NOMO-1 treated with dmso at 0.1 percent for 144 hours (cell line): ENCODE measurements around the gene TMEM119.
A peak's percentile ranks its signal among the peaks of the same experiment; 100 is the strongest.
"Not testable (repeated sequence)": the region's sequence is repeated elsewhere in the genome, so short reads cannot be mapped to it uniquely, and the experiment has no call there.

Experiments
- DNase-seq: peaks from one replicate; lab custom pipeline; 2025; ENCODE audit not compliant: unreplicated experiment; lab: John Stamatoyannopoulos, UW

TMEM119 gene

GRCh38 chr12:108635201-108635996 is 37.5 kb upstream of the TMEM119 start:
- DNase-seq = peak; percentile 86

DNA sequence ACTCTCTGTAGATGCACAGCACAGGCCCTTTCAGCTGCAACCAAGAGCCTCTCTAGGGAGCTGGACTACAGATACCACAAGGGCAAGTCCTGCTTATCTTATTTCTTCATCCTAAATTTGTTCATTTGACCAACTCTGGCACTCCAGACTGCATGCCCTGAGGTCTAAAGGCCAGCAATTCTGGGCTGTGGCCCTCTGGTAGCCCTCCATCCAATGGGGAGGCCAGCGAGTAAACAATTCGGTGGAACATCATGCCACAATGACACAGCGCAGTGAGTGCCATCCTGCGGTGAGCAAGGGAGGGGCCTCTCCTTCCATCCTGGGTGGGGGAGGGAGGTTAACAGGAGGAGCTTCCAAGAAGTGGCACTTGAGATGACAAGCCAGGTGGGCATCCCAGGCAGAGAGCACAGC is 36.5 kb upstream of the TMEM119 start:
- peak; percentile 29 for DNase-seq

- peak; percentile 93 for DNase-seq
Measured at GRCh38 chr12:108633534-108634248, 35.8 kb upstream of the TMEM119 start, which contains the start of gene SELPLG. SELPLG (minus strand) TSS chr12:108633894; CDS start chr12:108624307, 9,587 bp downstream.

DNA sequence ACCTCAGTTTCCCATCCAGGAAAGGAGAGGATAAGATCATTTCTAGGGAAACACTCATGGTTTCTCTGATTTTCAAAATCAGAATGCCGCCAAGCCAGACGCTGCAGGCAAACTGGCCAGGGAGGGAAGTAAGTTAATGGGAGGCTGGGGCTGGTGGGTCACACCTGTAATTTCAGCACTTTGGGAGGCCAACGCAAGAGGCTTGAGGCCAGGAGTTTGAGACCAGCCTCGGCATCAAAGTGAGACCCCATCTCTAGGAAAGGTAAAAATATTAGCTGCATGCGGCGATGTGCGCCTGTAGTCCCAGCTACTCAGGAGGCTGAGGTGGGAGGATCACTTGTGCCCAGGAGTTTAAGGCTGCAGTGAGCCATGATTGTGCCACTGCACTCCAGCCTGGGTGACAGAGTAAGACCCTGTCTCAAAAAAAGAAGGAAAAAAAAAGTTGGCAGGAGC is 35.2 kb upstream of the TMEM119 start:
- DNase-seq = no peak

DNA sequence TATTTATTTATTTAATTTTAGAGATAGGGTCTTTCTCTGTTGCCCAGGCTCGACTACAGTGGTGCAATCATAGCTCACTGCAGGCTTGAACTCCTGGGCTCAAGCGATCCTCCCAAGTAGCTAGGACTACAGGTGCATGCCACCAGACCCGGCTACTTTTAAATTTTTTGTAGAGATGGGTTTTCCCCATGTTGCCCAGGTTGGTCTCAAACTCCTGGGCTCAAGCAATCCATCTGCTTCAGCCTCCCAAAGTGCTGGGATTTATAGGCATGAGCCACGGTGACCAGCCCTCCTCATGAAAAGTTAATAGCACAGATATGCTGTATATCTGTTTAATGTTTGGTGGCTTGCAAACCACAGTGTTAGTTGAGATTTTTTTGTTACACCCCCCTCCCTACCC is 33.4 kb upstream of the TMEM119 start:
- not testable (repeated sequence) for DNase-seq

GRCh38 chr12:108630481-108631207 is 32.8 kb upstream of the TMEM119 start:
- DNase-seq = no peak

DNA sequence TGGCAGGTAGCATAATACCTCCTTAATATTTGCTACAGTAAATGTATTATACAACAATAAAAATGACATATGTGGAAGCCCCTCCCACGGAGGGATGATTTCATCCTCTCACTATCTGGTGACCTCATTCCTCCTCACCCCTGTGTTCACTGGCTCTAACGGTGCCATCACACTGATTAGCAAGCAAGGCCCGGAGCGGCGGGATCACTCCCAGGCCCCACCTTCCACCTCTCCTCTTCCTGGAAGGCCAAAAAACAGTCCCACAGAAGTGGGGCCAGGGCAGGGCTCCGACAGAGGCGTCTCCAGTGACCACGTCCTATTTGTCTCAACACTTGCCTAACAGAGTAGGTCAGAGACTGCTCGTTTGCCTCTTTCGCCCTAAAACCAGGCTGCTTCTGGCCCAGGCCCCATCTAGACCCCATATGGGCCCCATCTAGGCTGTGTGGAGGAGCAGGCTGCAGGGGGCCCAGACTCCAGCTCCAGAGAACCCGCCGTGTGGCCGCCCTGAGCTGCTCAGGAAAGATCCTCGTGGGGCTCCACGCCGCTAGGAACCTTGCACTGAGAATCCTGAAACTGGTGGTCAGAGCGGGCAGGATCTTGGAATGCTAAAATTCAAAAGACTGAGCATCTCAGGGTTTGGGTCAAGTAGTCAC is 32.1 kb upstream of the TMEM119 start:
- DNase-seq = no peak

- DNase-seq = no peak
Measured at GRCh38 chr12:108629151-108629550, 31.3 kb upstream of the TMEM119 start.

- no peak for DNase-seq
Measured at GRCh38 chr12:108627134-108627920, 29.4 kb upstream of the TMEM119 start.

DNA sequence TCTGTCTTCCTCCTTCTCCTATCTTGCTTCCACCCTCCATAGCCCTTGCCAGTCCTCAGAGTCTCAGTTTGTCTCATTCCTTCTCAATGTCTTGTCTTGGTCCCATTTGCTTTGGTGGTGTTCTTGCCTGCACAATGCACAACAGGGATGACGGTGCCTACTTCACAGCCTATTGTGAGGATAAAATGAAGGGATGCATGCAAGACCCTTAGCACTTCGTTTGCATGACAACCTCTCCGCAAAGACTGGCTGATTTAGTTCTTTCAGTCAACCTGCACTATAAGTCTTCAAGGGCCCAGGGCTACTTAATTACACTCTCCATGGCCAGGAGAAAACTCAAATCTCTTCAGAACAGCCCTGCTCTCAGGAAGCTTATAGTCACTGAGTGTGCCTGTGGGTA is 27.3 kb upstream of the TMEM119 start:
- no peak for DNase-seq

DNA sequence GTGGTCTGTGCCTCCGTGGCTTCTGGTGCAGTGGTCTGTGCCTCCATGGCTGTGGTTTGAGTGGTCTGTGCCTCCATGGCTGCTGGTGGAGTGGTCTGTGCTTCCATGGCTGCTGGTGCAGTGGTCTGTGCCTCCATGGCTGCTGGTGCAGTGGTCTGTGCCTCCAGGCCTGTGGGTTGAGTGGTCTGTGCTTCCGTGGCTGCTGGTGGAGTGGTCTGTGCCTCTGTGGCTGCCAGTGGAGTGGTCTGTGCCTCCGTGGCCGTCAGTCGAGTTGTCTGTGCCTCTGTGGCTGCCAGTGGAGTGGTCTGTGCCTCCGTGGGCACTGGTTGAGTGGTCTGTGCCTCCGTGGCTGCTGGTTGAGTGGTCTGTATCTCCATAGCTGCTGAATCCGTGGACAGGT is 25.7 kb upstream of the TMEM119 start:
- no peak for DNase-seq

DNA sequence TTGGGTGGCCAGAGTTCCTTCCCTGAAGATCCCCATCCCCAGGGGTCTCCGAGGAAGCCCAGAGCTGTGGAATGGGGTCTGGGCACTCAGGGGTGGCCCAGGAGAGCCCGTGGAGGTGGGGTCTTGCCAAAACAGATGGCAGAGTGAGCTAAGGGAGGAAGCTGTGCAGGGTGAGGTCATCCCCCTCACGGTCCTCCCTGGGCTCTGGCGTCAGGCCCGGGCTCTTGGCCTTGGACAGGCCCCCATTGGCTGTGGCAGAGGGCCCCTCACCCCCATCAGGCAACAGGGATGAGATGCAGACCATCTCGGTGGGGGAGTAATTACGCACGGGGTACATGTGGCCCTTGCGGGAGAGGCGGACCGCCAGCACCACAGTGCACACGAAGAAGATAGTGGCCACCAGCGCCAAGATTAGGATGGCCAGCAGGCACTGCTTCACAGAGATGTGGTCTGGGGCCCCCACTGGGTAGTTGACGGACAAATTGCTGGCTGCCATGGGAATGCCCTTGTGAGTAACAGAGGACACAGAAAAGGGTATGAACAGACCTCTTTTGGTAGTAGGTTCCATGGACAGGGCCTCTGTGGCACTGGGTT is 25.1 kb upstream of the TMEM119 start:
- no peak for DNase-seq

DNA sequence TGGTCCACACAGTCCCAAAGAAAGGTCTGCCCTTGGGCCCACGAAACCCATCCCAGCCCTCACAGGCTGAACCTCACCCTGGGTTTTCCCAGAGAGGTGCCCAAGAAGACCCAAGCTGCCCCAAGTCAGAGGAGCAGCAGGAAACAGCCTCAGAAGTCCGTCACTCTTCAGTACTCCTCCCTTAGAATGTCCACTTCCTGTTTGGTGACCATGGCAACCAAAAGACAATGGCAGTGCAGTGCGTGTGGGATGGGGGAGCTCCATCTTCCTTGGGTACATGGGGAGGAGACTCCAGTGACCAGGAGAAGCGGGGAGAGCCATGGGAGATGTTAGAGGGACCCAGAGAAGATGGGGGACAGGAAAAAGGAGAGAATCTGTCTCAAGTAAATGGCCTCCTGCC is 24.5 kb upstream of the TMEM119 start:
- DNase-seq = no peak

GRCh38 chr12:108621161-108621560 is 23.3 kb upstream of the TMEM119 start:
- no peak for DNase-seq

- no peak for DNase-seq
Measured at GRCh38 chr12:108620236-108620879, 22.5 kb upstream of the TMEM119 start.

- DNase-seq = no peak
Measured at GRCh38 chr12:108619369-108620160, 21.7 kb upstream of the TMEM119 start.

DNA sequence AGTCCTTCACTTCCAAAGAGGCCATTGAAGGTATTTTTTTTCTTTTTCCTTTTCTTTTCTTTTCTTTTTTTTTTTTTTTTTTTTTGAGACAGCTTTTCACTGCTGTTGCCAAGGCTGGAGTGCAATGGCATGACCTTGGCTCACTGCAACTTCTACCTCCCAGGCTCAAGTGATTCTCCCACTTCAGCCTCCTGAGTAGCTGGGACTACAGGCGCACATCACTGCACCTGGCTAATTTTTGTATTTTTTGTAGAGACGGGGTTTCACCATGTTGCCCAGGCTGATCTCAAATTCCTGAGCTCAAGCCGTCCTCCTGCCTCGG is 21.0 kb upstream of the TMEM119 start:
- not testable (repeated sequence) for DNase-seq

- peak; percentile 33 for DNase-seq
Measured at GRCh38 chr12:108618079-108618952, 20.4 kb upstream of the TMEM119 start.
